HepG2 (cell line): ENCODE measurements around the gene PHB1. TPM values are rescaled to one million over a fixed set of nuclear protein-coding genes. Genes with fewer than 3 reads are reported as not detected.
A peak's percentile ranks its signal among the peaks of the same experiment; 100 is the strongest.

Experiments used
- ARNT ChIP-seq: fragments of 450-650 bp; IDR thresholded peaks from 2 replicates; pipeline ENCODE4 v1.6.1; 2017
- BRCA1 ChIP-seq: sonication (generic); formaldehyde crosslinking; IDR thresholded peaks from 2 replicates; pipeline ENCODE4 v1.4.0; 2020; ENCODE audit warnings: missing genetic modification reagents
- CENPT ChIP-seq: sonication (generic); formaldehyde crosslinking; IDR thresholded peaks from 2 replicates; pipeline ENCODE4 v1.8.0; 2022; ENCODE audit warnings: low read depth, mild to moderate bottlenecking, moderate library complexity, missing genetic modification reagents
- CHCHD3 ChIP-seq: sonication (generic); formaldehyde crosslinking; IDR thresholded peaks from 2 replicates; pipeline ENCODE4 v1.8.0; 2022; ENCODE audit warnings: mild to moderate bottlenecking, missing genetic modification reagents, moderate library complexity
- HES4 ChIP-seq: sonication (generic); formaldehyde crosslinking; IDR thresholded peaks from 2 replicates; pipeline ENCODE4 v1.9.0; 2021; ENCODE audit warnings: mild to moderate bottlenecking, missing genetic modification reagents, borderline replicate concordance
- MXD4 ChIP-seq: IDR thresholded peaks from 2 replicates; pipeline ENCODE4 v1.6.1; 2016; ENCODE audit warnings: mild to moderate bottlenecking, missing biosample characterization, missing genetic modification reagents
- PHB2 ChIP-seq: fragments of 450-650 bp; IDR thresholded peaks from 2 replicates; pipeline ENCODE4 v1.6.1; 2018; ENCODE audit not compliant: partially characterized antibody
- RBAK ChIP-seq: sonication (generic); formaldehyde crosslinking; IDR thresholded peaks from 2 replicates; pipeline ENCODE4 v1.5.1; 2020; ENCODE audit warnings: mild to moderate bottlenecking, missing genetic modification reagents
- RBM22 ChIP-seq: fragments of 200-400 bp; formaldehyde crosslinking; optimal IDR thresholded peaks from 2 replicates; pipeline ENCODE3; 2017; ENCODE audit warnings: mild to moderate bottlenecking, low read length, moderate library complexity
- RFX5 ChIP-seq: IDR thresholded peaks from 2 replicates; pipeline ENCODE4 v1.6.1; 2011; ENCODE audit warnings: low read depth, low read length, improper control_type of control experiment
- SP140L ChIP-seq: sonication (generic); formaldehyde crosslinking; IDR thresholded peaks from 2 replicates; pipeline ENCODE4 v1.4.0; 2020; ENCODE audit warnings: missing genetic modification reagents, borderline replicate concordance
- SRSF9 ChIP-seq: fragments of 200-400 bp; formaldehyde crosslinking; IDR thresholded peaks from 2 replicates; pipeline ENCODE4 v1.6.1; 2018; ENCODE audit warnings: borderline replicate concordance, mild to moderate bottlenecking, low read depth, low read length; ENCODE audit not compliant: insufficient read depth, poor library complexity, severe bottlenecking
- THAP11 ChIP-seq: IDR thresholded peaks from 2 replicates; pipeline ENCODE4 v1.6.1; 2016; ENCODE audit warnings: missing biosample characterization, missing genetic modification reagents
- THYN1 ChIP-seq: sonication (generic); formaldehyde crosslinking; IDR thresholded peaks from 2 replicates; pipeline ENCODE4 v1.8.1; 2023; ENCODE audit warnings: low read depth, mild to moderate bottlenecking, moderate library complexity, missing genetic modification reagents, borderline replicate concordance
- TSC22D2 ChIP-seq: sonication (generic); formaldehyde crosslinking; IDR thresholded peaks from 2 replicates; pipeline ENCODE4 v1.5.1; 2020; ENCODE audit warnings: missing genetic modification reagents, mild to moderate bottlenecking, borderline replicate concordance
- ZBTB3 ChIP-seq: sonication (generic); formaldehyde crosslinking; IDR thresholded peaks from 2 replicates; pipeline ENCODE4 v1.4.0; 2020; ENCODE audit warnings: low read depth, mild to moderate bottlenecking, moderate library complexity, missing genetic modification reagents, borderline replicate concordance
- ZNF510 ChIP-seq: sonication (generic); formaldehyde crosslinking; IDR thresholded peaks from 2 replicates; pipeline ENCODE4 v1.4.0; 2020; ENCODE audit warnings: low read depth, mild to moderate bottlenecking, missing genetic modification reagents
- ZNF878 ChIP-seq: sonication (generic); formaldehyde crosslinking; IDR thresholded peaks from 2 replicates; pipeline ENCODE4 v1.8.1; 2023; ENCODE audit warnings: mild to moderate bottlenecking, missing genetic modification reagents, moderate library complexity
- polyA plus RNA-seq, 8 experiments: library from polyadenylated mRNA; depleted of rRNA in 3 of 8; stranded (reverse) in 7 of 8; unstranded in 1 of 8; fragments of >200 nt; fragmentation: Illumina TruSeq in 4 of 8; extraction: Trizol in 4 of 8; gene quantifications; 2 replicates each; pipeline versions ENCODE4 v1.2.1 to v1.2.3, GENCODE V29; 2011 to 2016; ENCODE audit warnings: low read depth in 4 of 8, missing spikeins in 1 of 8, mixed read lengths in 1 of 8; ENCODE audit not compliant: insufficient read depth in 1 of 8
- total RNA-seq, 5 experiments: library from RNA; depleted of rRNA; stranded (reverse); fragments of >200 nt; fragmentation: Illumina TruSeq; extraction: Trizol; gene quantifications; 2 replicates each; pipeline ENCODE4 v1.2.3, GENCODE V29; 2016; ENCODE audit warnings: low read depth in 1 of 5
- TF ChIP-seq, protein P1 (sequence below): sonication (generic); IDR thresholded peaks from 2 replicates; pipeline ENCODE4 v1.6.1; 2016; ENCODE audit warnings: low read depth, borderline replicate concordance
- TF ChIP-seq, protein P2 (sequence below): sonication (generic); formaldehyde crosslinking; IDR thresholded peaks from 2 replicates; pipeline ENCODE4 v1.4.0; 2020; ENCODE audit warnings: mild to moderate bottlenecking, missing genetic modification reagents
- TF ChIP-seq, protein P3 (sequence below): sonication (generic); formaldehyde crosslinking; IDR thresholded peaks from 2 replicates; pipeline ENCODE4 v1.9.0; 2022; ENCODE audit warnings: missing genetic modification reagents, mild to moderate bottlenecking, borderline replicate concordance
- TF ChIP-seq, protein P4 (sequence below): sonication (generic); formaldehyde crosslinking; IDR thresholded peaks from 2 replicates; pipeline ENCODE4 v1.5.0; 2020; ENCODE audit warnings: missing genetic modification reagents
- TF ChIP-seq, protein P5 (sequence below): sonication (generic); formaldehyde crosslinking; IDR thresholded peaks from 2 replicates; pipeline ENCODE4 v1.5.1; 2020; ENCODE audit warnings: missing genetic modification reagents, mild to moderate bottlenecking, borderline replicate concordance
- TF ChIP-seq, protein P6 (sequence below): sonication (generic); formaldehyde crosslinking; IDR thresholded peaks from 2 replicates; pipeline ENCODE4 v1.9.0; 2021; ENCODE audit warnings: missing genetic modification reagents, mild to moderate bottlenecking, borderline replicate concordance

PHB1 gene
- total and polyA plus RNA-seq, 2 of the 13 experiments (the other 11 are each of a cell fraction or from before 2014, with no cell fraction given): 515 to 688 TPM

DNA sequence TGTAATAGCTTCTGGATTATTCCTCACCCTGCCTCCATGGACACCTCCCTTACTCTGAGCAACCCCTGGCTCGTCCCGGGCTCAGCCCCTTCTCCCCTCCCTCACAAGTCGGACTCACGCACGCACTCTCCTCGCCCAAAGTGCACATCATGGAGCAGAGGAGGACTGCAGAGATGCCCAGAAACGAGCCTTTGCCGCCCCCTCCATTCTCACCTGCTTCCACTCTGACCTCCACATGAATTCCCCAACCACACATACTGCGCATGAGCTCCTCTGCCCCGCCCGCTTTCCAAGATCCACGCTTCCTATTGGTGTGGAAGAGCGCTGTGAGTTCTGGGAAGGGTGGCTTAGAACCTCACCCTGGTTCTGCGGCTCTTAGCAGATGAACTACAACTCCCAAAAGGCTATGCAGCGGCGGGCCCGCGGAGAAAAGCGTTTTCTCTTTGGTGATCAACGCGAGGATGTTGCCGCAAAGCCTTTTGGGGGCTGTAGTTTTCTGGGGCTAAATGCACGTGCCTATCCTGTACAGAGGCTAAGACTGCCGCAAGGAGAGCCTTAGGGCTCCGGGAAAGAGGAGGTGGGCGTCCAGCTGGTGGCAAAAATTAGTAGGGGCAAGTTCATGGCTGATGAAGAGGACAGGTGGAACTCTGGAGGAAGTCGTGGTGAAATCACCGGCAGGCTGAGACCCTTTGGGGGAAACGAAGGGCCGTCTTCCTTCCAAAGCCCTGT is at the start of gene PHB1 (continued):
- TF ChIP-seq, protein P1, sequence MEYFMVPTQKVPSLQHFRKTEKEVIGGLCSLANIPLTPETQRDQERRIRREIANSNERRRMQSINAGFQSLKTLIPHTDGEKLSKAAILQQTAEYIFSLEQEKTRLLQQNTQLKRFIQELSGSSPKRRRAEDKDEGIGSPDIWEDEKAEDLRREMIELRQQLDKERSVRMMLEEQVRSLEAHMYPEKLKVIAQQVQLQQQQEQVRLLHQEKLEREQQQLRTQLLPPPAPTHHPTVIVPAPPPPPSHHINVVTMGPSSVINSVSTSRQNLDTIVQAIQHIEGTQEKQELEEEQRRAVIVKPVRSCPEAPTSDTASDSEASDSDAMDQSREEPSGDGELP: peak; percentile 62; the same call in 1 of the 2 replicates
- TF ChIP-seq ARNT: no peak
- TF ChIP-seq, protein P2, sequence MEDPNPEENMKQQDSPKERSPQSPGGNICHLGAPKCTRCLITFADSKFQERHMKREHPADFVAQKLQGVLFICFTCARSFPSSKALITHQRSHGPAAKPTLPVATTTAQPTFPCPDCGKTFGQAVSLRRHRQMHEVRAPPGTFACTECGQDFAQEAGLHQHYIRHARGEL (CRISPR knock-in tag): no peak
- TF ChIP-seq SP140L (CRISPR knock-in tag): 0 out of 2 replicates have a peak, but pooled peaks have one; percentile 53
- TF ChIP-seq THAP11: peak; percentile 100
- no peak for TF ChIP-seq RBM22
- TF ChIP-seq, protein P3, sequence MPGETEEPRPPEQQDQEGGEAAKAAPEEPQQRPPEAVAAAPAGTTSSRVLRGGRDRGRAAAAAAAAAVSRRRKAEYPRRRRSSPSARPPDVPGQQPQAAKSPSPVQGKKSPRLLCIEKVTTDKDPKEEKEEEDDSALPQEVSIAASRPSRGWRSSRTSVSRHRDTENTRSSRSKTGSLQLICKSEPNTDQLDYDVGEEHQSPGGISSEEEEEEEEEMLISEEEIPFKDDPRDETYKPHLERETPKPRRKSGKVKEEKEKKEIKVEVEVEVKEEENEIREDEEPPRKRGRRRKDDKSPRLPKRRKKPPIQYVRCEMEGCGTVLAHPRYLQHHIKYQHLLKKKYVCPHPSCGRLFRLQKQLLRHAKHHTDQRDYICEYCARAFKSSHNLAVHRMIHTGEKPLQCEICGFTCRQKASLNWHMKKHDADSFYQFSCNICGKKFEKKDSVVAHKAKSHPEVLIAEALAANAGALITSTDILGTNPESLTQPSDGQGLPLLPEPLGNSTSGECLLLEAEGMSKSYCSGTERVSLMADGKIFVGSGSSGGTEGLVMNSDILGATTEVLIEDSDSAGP (CRISPR knock-in tag): peak; percentile 79; the same call in 1 of the 2 replicates
- no peak for TF ChIP-seq CHCHD3
- peak; percentile 88 for TF ChIP-seq ZNF510 (CRISPR knock-in tag)
- no peak for TF ChIP-seq RBAK (CRISPR knock-in tag)
- TF ChIP-seq TSC22D2 (CRISPR knock-in tag): peak; percentile 26; the same call in 1 of the 2 replicates
- TF ChIP-seq CENPT: no peak
- no peak for TF ChIP-seq HES4 (CRISPR knock-in tag)
- TF ChIP-seq, protein P4, sequence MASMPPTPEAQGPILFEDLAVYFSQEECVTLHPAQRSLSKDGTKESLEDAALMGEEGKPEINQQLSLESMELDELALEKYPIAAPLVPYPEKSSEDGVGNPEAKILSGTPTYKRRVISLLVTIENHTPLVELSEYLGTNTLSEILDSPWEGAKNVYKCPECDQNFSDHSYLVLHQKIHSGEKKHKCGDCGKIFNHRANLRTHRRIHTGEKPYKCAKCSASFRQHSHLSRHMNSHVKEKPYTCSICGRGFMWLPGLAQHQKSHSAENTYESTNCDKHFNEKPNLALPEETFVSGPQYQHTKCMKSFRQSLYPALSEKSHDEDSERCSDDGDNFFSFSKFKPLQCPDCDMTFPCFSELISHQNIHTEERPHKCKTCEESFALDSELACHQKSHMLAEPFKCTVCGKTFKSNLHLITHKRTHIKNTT: peak; percentile 29; the same call in 1 of the 2 replicates
- TF ChIP-seq, protein P5, sequence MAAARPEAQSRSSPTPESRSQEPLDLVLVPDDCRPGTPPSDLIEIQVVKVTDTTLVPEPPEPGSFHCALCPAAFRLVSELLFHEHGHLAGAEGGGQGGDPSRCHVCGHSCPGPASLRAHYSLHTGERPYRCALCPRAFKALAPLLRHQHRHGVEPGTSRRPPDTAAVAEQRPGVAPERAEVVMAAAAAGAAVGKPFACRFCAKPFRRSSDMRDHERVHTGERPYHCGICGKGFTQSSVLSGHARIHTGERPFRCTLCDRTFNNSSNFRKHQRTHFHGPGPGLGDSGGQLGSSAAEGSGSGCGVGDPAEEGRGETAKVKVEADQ (CRISPR knock-in tag): peak; percentile 76; the same call in 1 of the 2 replicates
- TF ChIP-seq RFX5: no peak
- TF ChIP-seq, protein P6, sequence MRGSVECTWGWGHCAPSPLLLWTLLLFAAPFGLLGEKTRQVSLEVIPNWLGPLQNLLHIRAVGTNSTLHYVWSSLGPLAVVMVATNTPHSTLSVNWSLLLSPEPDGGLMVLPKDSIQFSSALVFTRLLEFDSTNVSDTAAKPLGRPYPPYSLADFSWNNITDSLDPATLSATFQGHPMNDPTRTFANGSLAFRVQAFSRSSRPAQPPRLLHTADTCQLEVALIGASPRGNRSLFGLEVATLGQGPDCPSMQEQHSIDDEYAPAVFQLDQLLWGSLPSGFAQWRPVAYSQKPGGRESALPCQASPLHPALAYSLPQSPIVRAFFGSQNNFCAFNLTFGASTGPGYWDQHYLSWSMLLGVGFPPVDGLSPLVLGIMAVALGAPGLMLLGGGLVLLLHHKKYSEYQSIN: no peak
- no peak for TF ChIP-seq BRCA1 (CRISPR knock-in tag)
- no peak for TF ChIP-seq ZNF878 (CRISPR knock-in tag)
- TF ChIP-seq PHB2: no peak
- TF ChIP-seq ZBTB3: no peak; the same call in 1 of the 2 replicates
- no peak for TF ChIP-seq SRSF9
- TF ChIP-seq THYN1 (CRISPR knock-in tag): no peak
- TF ChIP-seq MXD4 (CRISPR knock-in tag): peak; percentile 99
